WTC11 (cell line): ENCODE measurements around the gene SPDYE16.
"Not testable (repeated sequence)": the region's sequence is repeated elsewhere in the genome, so short reads cannot be mapped to it uniquely, and the experiment has no call there.

ENCODE experiments used
- TF ChIP-seq, protein P1 (sequence below): sonication (generic); formaldehyde crosslinking; IDR thresholded peaks from 2 replicates; pipeline ENCODE4 v1.8.0; 2022; ENCODE audit warnings: mild to moderate bottlenecking, missing genetic modification reagents
- TF ChIP-seq, protein P2 (sequence below): sonication (generic); formaldehyde crosslinking; IDR thresholded peaks from 2 replicates; pipeline ENCODE4 v1.8.1; 2023; ENCODE audit warnings: mild to moderate bottlenecking, missing genetic modification reagents, moderate library complexity
- TF ChIP-seq, protein P3 (sequence below): sonication (generic); formaldehyde crosslinking; IDR thresholded peaks from 2 replicates; pipeline ENCODE4 v1.8.1; 2022; ENCODE audit warnings: low read depth, missing genetic modification reagents, borderline replicate concordance
- TF ChIP-seq, protein P4 (sequence below): fragments of 200-600 bp; IDR thresholded peaks from 2 replicates; pipeline ENCODE4 v1.8.0; 2022; ENCODE audit warnings: antibody characterized with exemption

DNA sequence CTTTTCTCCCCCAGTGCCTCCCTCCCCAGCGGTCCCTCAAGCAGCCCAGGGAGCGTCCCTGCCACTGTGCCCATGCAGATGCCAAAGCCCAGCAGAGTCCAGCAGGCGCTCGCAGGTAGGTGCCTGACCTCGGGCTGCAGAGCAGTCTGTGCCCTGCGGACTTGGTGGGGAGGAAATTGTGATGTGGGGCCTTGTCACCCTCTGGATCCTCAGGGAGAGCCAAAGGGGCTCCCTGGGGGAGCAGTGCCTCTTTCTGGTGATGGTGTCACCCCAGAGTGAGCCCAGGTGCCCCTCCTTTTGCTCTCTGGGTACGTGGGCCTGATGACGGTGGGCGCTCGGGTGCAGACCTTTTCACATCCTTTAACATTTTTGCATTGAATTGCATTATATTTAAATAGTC lies 51.0 kb downstream of the SPDYE16 start:
- TF ChIP-seq, protein P1, sequence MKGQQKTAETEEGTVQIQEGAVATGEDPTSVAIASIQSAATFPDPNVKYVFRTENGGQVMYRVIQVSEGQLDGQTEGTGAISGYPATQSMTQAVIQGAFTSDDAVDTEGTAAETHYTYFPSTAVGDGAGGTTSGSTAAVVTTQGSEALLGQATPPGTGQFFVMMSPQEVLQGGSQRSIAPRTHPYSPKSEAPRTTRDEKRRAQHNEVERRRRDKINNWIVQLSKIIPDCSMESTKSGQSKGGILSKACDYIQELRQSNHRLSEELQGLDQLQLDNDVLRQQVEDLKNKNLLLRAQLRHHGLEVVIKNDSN (CRISPR knock-in tag) = not testable (repeated sequence)
- TF ChIP-seq, protein P2, sequence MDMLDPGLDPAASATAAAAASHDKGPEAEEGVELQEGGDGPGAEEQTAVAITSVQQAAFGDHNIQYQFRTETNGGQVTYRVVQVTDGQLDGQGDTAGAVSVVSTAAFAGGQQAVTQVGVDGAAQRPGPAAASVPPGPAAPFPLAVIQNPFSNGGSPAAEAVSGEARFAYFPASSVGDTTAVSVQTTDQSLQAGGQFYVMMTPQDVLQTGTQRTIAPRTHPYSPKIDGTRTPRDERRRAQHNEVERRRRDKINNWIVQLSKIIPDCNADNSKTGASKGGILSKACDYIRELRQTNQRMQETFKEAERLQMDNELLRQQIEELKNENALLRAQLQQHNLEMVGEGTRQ (CRISPR knock-in tag) = not testable (repeated sequence)
- TF ChIP-seq, protein P3, sequence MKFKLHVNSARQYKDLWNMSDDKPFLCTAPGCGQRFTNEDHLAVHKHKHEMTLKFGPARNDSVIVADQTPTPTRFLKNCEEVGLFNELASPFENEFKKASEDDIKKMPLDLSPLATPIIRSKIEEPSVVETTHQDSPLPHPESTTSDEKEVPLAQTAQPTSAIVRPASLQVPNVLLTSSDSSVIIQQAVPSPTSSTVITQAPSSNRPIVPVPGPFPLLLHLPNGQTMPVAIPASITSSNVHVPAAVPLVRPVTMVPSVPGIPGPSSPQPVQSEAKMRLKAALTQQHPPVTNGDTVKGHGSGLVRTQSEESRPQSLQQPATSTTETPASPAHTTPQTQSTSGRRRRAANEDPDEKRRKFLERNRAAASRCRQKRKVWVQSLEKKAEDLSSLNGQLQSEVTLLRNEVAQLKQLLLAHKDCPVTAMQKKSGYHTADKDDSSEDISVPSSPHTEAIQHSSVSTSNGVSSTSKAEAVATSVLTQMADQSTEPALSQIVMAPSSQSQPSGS = not testable (repeated sequence)
- TF ChIP-seq, protein P4, sequence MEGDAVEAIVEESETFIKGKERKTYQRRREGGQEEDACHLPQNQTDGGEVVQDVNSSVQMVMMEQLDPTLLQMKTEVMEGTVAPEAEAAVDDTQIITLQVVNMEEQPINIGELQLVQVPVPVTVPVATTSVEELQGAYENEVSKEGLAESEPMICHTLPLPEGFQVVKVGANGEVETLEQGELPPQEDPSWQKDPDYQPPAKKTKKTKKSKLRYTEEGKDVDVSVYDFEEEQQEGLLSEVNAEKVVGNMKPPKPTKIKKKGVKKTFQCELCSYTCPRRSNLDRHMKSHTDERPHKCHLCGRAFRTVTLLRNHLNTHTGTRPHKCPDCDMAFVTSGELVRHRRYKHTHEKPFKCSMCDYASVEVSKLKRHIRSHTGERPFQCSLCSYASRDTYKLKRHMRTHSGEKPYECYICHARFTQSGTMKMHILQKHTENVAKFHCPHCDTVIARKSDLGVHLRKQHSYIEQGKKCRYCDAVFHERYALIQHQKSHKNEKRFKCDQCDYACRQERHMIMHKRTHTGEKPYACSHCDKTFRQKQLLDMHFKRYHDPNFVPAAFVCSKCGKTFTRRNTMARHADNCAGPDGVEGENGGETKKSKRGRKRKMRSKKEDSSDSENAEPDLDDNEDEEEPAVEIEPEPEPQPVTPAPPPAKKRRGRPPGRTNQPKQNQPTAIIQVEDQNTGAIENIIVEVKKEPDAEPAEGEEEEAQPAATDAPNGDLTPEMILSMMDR = not testable (repeated sequence)
